ENCODE data around the gene GTPBP1. TPM values are rescaled to one million over a fixed set of nuclear protein-coding genes. Genes with fewer than 3 reads are reported as not detected.

The GTPBP1 gene
- polyA plus RNA-seq, 1 experiment: 31.1 TPM

GRCh38 chr22:38721551-38721950, 15.8 kb downstream of the GTPBP1 start:
- DNase-seq (ENCODE audit: low read depth): no peak
- TF ChIP-seq CTCF (IDR thresholded peaks at IDR 0.05; ENCODE audit: insufficient read depth, low read depth, low read length): no peak
- POLR2A ChIA-PET: interaction anchor here (0.6 kb wide), 1 partner anchor 1966 kb away, joined by 4 read pairs; no protein-coding TSS in a partner anchor

GRCh38 chr22:38724176-38724575, 18.4 kb downstream of the GTPBP1 start:
- POLR2A ChIA-PET: no interaction called here
- peaks cover 45% of the 10 kb centered on the region for H3K36me3 ChIP-seq (ENCODE audit: control insufficient read depth, insufficient read depth, low read length)

More at GRCh38 chr22:38721551-38721950, 15.8 kb downstream of the GTPBP1 start:
- CTCF ChIA-PET: interaction anchor here (2.8 kb wide), 1 partner anchor 12 kb away, joined by 17 read pairs; no protein-coding TSS in a partner anchor
- H3K4me3 ChIP-seq (ENCODE audit: low read depth, low read length): no peak overlapping the region
- H3K36me3 ChIP-seq (ENCODE audit: control insufficient read depth, insufficient read depth, low read length): peaks cover 33% of the 10 kb centered on the region
- no peaks in the 10 kb centered on the region for H3K27me3 ChIP-seq (ENCODE audit: control insufficient read depth, insufficient read depth, low read length)

GRCh38 chr22:38724926-38725571, 19.3 kb downstream of the GTPBP1 start:
- no peak overlapping the region for H3K4me3 ChIP-seq (ENCODE audit: low read depth, low read length)
- DNase-seq (ENCODE audit: low read depth): no peak
- ChIA-PET CTCF (interaction anchor here (0.6 to 2.5 kb wide), 10 partner anchors 10 to 244 kb away, joined by 3 to 29 read pairs (median 4); no protein-coding TSS in a partner anchor), POLR2A (no interaction called here)
- peaks cover 52% of the 10 kb centered on the region for H3K36me3 ChIP-seq (ENCODE audit: control insufficient read depth, insufficient read depth, low read length)
- H3K27me3 ChIP-seq (ENCODE audit: control insufficient read depth, insufficient read depth, low read length): no peaks in the 10 kb centered on the region
- peak; percentile 56 for TF ChIP-seq CTCF (IDR thresholded peaks at IDR 0.05; ENCODE audit: insufficient read depth, low read depth, low read length)

More at GRCh38 chr22:38724176-38724575, 18.4 kb downstream of the GTPBP1 start:
- Histone ChIP-seq H3K27me3 (ENCODE audit: control insufficient read depth, insufficient read depth, low read length) (no peaks in the 10 kb centered on the region), H3K4me3 (ENCODE audit: low read depth, low read length) (no peak overlapping the region)
- TF ChIP-seq CTCF (IDR thresholded peaks at IDR 0.05; ENCODE audit: insufficient read depth, low read depth, low read length): no peak
- no peak for DNase-seq (ENCODE audit: low read depth)
- CTCF ChIA-PET: interaction anchor here (1.0 to 2.5 kb wide), 5 partner anchors 9 to 45 kb away, joined by 3 to 29 read pairs (median 4); no protein-coding TSS in a partner anchor

- H3K4me3 ChIP-seq (ENCODE audit: low read depth, low read length): no peak overlapping the region
- no peaks in the 10 kb centered on the region for H3K27me3 ChIP-seq (ENCODE audit: control insufficient read depth, insufficient read depth, low read length)
- H3K36me3 ChIP-seq (ENCODE audit: control insufficient read depth, insufficient read depth, low read length): peaks cover 58% of the 10 kb centered on the region
- TF ChIP-seq CTCF (IDR thresholded peaks at IDR 0.05; ENCODE audit: insufficient read depth, low read depth, low read length): no peak
- ChIA-PET POLR2A (no interaction called here), CTCF (interaction anchor here (1.2 to 2.5 kb wide), 3 partner anchors 9 to 29 kb away, joined by 4 to 29 read pairs (median 5); no protein-coding TSS in a partner anchor)
- no peak for DNase-seq (ENCODE audit: low read depth)
These were observed 20.3 kb downstream of the GTPBP1 start for GRCh38 chr22:38725900-38726655.

GRCh38 chr22:38727123-38727522, 21.4 kb downstream of the GTPBP1 start:
- CTCF ChIA-PET: no interaction called here
- Histone ChIP-seq H3K27me3 (ENCODE audit: control insufficient read depth, insufficient read depth, low read length) (no peaks in the 10 kb centered on the region), H3K36me3 (ENCODE audit: control insufficient read depth, insufficient read depth, low read length) (peaks cover 62% of the 10 kb centered on the region), H3K4me3 (ENCODE audit: low read depth, low read length) (no peak overlapping the region)
- POLR2A ChIA-PET: no interaction called here
- no peak for DNase-seq (ENCODE audit: low read depth)
- TF ChIP-seq CTCF (IDR thresholded peaks at IDR 0.05; ENCODE audit: insufficient read depth, low read depth, low read length): no peak
